VCaP (cell line): ENCODE data around the gene YPEL2.

Experiments
- H3K27ac ChIP-seq: fragments of 450-650 bp; 2 replicates; pipeline ENCODE4 v1.5.1; 2017
- TF ChIP-seq, protein P1 (sequence below): fragments of 450-650 bp; conservative IDR thresholded peaks from 2 replicates; pipeline ENCODE4 v1.5.1; 2017; ENCODE audit warnings: mild to moderate bottlenecking, moderate library complexity

The YPEL2 gene

GRCh38 chr17:59361916-59362810, 30.7 kb downstream of the YPEL2 start:
- H3K27ac ChIP-seq, result 0 out of 2 replicates have a peak overlapping the region, but pooled peaks have one; percentile 9
- TF ChIP-seq, protein P1, sequence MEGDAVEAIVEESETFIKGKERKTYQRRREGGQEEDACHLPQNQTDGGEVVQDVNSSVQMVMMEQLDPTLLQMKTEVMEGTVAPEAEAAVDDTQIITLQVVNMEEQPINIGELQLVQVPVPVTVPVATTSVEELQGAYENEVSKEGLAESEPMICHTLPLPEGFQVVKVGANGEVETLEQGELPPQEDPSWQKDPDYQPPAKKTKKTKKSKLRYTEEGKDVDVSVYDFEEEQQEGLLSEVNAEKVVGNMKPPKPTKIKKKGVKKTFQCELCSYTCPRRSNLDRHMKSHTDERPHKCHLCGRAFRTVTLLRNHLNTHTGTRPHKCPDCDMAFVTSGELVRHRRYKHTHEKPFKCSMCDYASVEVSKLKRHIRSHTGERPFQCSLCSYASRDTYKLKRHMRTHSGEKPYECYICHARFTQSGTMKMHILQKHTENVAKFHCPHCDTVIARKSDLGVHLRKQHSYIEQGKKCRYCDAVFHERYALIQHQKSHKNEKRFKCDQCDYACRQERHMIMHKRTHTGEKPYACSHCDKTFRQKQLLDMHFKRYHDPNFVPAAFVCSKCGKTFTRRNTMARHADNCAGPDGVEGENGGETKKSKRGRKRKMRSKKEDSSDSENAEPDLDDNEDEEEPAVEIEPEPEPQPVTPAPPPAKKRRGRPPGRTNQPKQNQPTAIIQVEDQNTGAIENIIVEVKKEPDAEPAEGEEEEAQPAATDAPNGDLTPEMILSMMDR, result no peak

DNA sequence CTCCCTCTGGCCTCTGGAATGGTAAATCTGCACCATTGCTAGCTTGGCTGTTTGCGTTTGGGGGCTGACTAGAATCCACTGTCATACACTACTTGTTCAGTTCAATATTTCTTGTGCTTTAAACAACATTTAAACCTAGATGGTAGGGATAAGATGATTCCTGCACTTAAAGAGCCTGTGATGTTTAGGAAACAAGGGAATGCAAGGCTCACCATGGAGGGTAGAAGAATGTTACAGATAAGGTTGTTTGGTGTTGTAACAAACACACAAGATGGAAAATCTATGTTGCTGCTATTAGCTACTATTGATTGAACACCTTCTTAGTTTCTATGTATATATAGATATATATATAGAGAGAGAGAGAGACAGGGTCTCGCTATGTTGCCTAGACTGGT, 31.4 kb downstream of the YPEL2 start:
- TF ChIP-seq, protein P1, result no peak
- H3K27ac ChIP-seq, result 0 out of 2 replicates have a peak overlapping the region, but pooled peaks have one; percentile 9

DNA sequence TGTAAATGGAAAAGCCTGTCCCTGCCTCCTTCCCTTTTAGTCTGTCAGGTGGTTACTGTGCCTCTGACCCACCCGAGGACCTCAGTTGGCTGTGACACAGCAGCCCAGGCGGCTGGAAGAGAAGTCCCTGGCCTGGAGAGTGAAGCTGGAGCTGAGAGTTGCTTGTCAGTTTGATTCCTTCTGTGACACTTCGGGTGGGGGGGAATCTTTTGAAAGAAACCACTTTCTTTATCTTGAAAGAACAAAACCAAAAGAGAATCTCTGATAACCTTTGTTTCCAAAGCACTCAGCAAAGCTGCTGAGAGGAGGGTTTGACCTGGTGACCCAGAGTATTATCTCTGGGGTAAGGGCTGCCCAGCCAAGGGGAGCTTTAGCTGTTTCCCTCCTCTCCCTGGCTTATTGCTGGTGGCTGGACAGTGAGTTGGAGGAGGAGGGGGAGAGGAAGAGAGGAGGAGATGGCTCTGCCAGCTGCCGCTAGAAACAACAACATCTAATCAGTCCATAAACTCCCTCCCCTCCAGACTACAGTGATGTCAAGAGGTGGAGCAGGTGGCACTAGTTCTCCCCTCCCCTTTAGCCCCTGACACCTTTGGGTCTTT, 34.0 kb downstream of the YPEL2 start:
- TF ChIP-seq, protein P1, result no peak
- peak overlapping the region; percentile 99 for H3K27ac ChIP-seq

- peak overlapping the region; percentile 99 for H3K27ac ChIP-seq
- TF ChIP-seq, protein P1, result no peak
Measured at GRCh38 chr17:59366040-59366757, 34.7 kb downstream of the YPEL2 start.

DNA sequence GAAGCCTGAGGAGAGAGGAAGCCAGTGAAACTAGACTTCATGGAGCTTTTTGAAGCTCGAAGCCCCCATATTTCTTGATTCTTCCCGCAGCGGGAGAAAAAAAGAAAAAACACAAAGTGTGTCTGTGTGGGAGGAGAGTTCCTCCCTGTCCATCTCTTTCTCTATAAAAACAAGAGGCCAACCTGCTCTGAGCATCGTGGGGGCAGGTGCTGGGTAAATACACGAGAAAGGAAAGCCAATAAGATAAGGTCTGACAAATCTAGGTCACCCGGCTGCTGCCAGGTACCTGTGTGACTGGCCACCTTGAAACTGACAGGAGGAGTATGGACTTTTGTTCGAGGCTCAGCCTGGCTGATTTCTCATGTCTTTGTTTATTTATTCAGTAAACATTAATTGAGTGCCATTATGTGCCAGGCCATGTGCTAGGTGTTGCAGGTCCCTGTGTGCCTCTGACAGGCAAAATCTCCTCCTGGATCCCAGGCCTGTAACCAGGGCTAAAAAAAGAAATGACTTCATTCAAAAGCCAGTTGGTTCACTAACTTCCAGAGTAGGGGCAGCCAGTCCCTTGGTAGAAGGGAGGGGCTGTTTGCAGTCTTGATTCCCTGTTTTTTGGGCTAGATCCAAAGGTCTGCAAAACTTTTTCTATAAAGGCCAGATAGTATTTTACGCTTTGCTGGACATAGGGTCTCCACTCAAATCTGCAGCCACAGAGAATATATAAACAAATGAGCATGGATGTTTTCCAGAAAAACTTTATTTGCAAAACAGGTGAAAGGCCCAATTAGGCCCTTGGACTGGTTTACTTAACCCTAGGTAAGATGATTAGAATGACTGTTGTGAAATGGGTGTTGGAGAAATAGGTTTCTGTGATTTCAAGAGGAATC, 35.6 kb downstream of the YPEL2 start:
- TF ChIP-seq, protein P1, result no peak
- peak overlapping the region; percentile 99 for H3K27ac ChIP-seq

DNA sequence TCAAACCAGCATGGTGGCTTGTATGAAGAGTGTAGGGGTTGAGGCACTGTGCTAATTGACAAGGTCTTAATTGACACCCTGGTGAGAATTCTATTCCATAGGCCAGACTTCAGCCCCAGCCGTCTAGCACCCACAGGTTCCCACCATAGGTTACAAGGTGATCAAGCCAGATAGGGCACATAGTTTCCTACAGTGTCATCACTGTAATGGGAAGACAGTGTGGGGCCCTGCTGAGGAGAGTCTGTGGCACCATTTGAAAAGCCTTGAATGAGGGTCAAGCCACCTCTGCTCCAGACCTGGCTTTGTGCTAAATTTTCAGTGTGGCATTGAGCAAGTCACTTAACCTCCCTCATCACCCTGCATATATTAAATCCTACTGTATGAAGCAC, 36.2 kb downstream of the YPEL2 start:
- peak overlapping the region; percentile 99 for H3K27ac ChIP-seq
- TF ChIP-seq, protein P1, result no peak
